Suppressor macrophage treated with lipopolysaccharide for 4 hours (primary cell): ENCODE results near the gene KCNG1.

Experiments used
- DNase-seq: peaks from one replicate; pipeline ENCODE4 v3.0.0-alpha.2; 2020

KCNG1 gene

GRCh38 chr20:51011479-51011878, 11.4 kb downstream of the KCNG1 start:
- DNase-seq = no peak

- no peak for DNase-seq
These were observed 12.0 kb downstream of the KCNG1 start for GRCh38 chr20:51010932-51011331.

- DNase-seq = no peak
These were observed 12.9 kb downstream of the KCNG1 start for GRCh38 chr20:51010043-51010365.

GRCh38 chr20:51009303-51010042, 13.4 kb downstream of the KCNG1 start:
- DNase-seq = no peak

- DNase-seq = no peak
These were observed 14.2 kb downstream of the KCNG1 start for GRCh38 chr20:51008718-51009117.

- DNase-seq = no peak
These were observed 17.7 kb downstream of the KCNG1 start for GRCh38 chr20:51005214-51005613.

- no peak for DNase-seq
These were observed 18.1 kb downstream of the KCNG1 start for GRCh38 chr20:51004781-51005180.

- DNase-seq = no peak
These were observed 18.6 kb downstream of the KCNG1 start for GRCh38 chr20:51004305-51004727.

GRCh38 chr20:51003753-51004152, 19.2 kb downstream of the KCNG1 start:
- DNase-seq = no peak

GRCh38 chr20:51002633-51003032, 20.3 kb downstream of the KCNG1 start:
- DNase-seq = no peak

- DNase-seq = no peak
These were observed 21.3 kb downstream of the KCNG1 start for GRCh38 chr20:51001430-51002265.

- DNase-seq = no peak
These were observed 23.6 kb downstream of the KCNG1 start for GRCh38 chr20:50999355-50999754.

GRCh38 chr20:50996901-50997865, 25.7 kb downstream of the KCNG1 start:
- DNase-seq = no peak

GRCh38 chr20:50995506-50995905, 27.4 kb downstream of the KCNG1 start:
- DNase-seq = no peak

- no peak for DNase-seq
These were observed 29.0 kb downstream of the KCNG1 start for GRCh38 chr20:50993876-50994275.

- DNase-seq = peak; percentile 66
These were observed 30.0 kb downstream of the KCNG1 start for GRCh38 chr20:50992733-50993457.

- no peak for DNase-seq
These were observed 30.6 kb downstream of the KCNG1 start for GRCh38 chr20:50992336-50992732.

- no peak for DNase-seq
These were observed 31.8 kb downstream of the KCNG1 start for GRCh38 chr20:50991076-50991475.

- DNase-seq = peak; percentile 84
These were observed 35.3 kb downstream of the KCNG1 start for GRCh38 chr20:50987493-50988210.

- DNase-seq = peak; percentile 47
These were observed 39.6 kb downstream of the KCNG1 start for GRCh38 chr20:50983321-50983720.

GRCh38 chr20:50982363-50982762, 40.5 kb downstream of the KCNG1 start:
- peak; percentile 50 for DNase-seq

GRCh38 chr20:50981714-50982048, 41.2 kb downstream of the KCNG1 start:
- DNase-seq = no peak
